ENCODE measurements around the gene CYB5B.

The CYB5B gene

GRCh38 chr16:69466547-69466946 is 42.1 kb downstream of the CYB5B start:
- Histone ChIP-seq H3K27ac (ENCODE audit: low read depth, low read length) (no peak overlapping the region), H3K4me3 (ENCODE audit: low read depth in 1 of 2, low read length in 2 of 2) (no peak overlapping the region), H3K9me3 (ENCODE audit: control insufficient read depth in 1 of 2, low read length in 2 of 2) (no peaks in the 10 kb centered on the region), H3K27me3 (ENCODE audit: control insufficient read depth in 1 of 2, insufficient read depth in 2 of 2, low read length in 2 of 2) (no peaks in the 10 kb centered on the region), H3K9ac (ENCODE audit: low read depth in 1 of 2, low read length in 2 of 2) (no peak overlapping the region), H3K4me1 (ENCODE audit: control insufficient read depth in 1 of 2, insufficient read depth in 2 of 2, low read length in 2 of 2) (peaks cover 15 to 22% of the 10 kb centered on the region in 2 donors), H3K36me3 (ENCODE audit: control insufficient read depth in 1 of 2, insufficient read depth in 2 of 2, low read length in 2 of 2) (peaks cover 6 to 11% of the 10 kb centered on the region in 2 donors)

GRCh38 chr16:69467080-69467479 is 42.7 kb downstream of the CYB5B start:
- no peaks in the 10 kb centered on the region for H3K27me3 ChIP-seq (ENCODE audit: control insufficient read depth in 1 of 2, insufficient read depth in 2 of 2, low read length in 2 of 2)
- H3K4me1 ChIP-seq (ENCODE audit: control insufficient read depth in 1 of 2, insufficient read depth in 2 of 2, low read length in 2 of 2) = peaks cover 15 to 22% of the 10 kb centered on the region in 2 donors

GRCh38 chr16:69467531-69468204 is 43.2 kb downstream of the CYB5B start:
- Histone ChIP-seq H3K36me3 (ENCODE audit: control insufficient read depth in 1 of 2, insufficient read depth in 2 of 2, low read length in 2 of 2) (peaks cover under 1 to 6% of the 10 kb centered on the region in 2 donors), H3K27me3 (ENCODE audit: control insufficient read depth in 1 of 2, insufficient read depth in 2 of 2, low read length in 2 of 2) (no peaks in the 10 kb centered on the region), H3K27ac (ENCODE audit: low read depth, low read length) (no peak overlapping the region), H3K4me3 (ENCODE audit: low read depth in 1 of 2, low read length in 2 of 2) (no peak overlapping the region), H3K9me3 (ENCODE audit: control insufficient read depth in 1 of 2, low read length in 2 of 2) (no peaks in the 10 kb centered on the region), H3K4me1 (ENCODE audit: control insufficient read depth in 1 of 2, insufficient read depth in 2 of 2, low read length in 2 of 2) (peaks cover 15 to 22% of the 10 kb centered on the region in 2 donors), H3K9ac (ENCODE audit: low read depth in 1 of 2, low read length in 2 of 2) (no peak overlapping the region)

More at GRCh38 chr16:69467080-69467479, 42.7 kb downstream of the CYB5B start:
- Histone ChIP-seq H3K36me3 (ENCODE audit: control insufficient read depth in 1 of 2, insufficient read depth in 2 of 2, low read length in 2 of 2) (peaks cover 6 to 11% of the 10 kb centered on the region in 2 donors), H3K9me3 (ENCODE audit: control insufficient read depth in 1 of 2, low read length in 2 of 2) (no peaks in the 10 kb centered on the region), H3K9ac (ENCODE audit: low read depth in 1 of 2, low read length in 2 of 2) (no peak overlapping the region), H3K4me3 (ENCODE audit: low read depth in 1 of 2, low read length in 2 of 2) (no peak overlapping the region), H3K27ac (ENCODE audit: low read depth, low read length) (no peak overlapping the region)

GRCh38 chr16:69469807-69470561 is 45.6 kb downstream of the CYB5B start:
- Histone ChIP-seq H3K9ac (ENCODE audit: low read depth in 1 of 2, low read length in 2 of 2) (no peak overlapping the region), H3K4me1 (ENCODE audit: control insufficient read depth in 1 of 2, insufficient read depth in 2 of 2, low read length in 2 of 2) (peaks cover 9 to 15% of the 10 kb centered on the region in 2 donors), H3K27ac (ENCODE audit: low read depth, low read length) (no peak overlapping the region), H3K9me3 (ENCODE audit: control insufficient read depth in 1 of 2, low read length in 2 of 2) (no peaks in the 10 kb centered on the region), H3K36me3 (ENCODE audit: control insufficient read depth in 1 of 2, insufficient read depth in 2 of 2, low read length in 2 of 2) (no peaks in the 10 kb centered on the region), H3K27me3 (ENCODE audit: control insufficient read depth in 1 of 2, insufficient read depth in 2 of 2, low read length in 2 of 2) (no peaks in the 10 kb centered on the region), H3K4me3 (ENCODE audit: low read depth in 1 of 2, low read length in 2 of 2) (no peak overlapping the region)

GRCh38 chr16:69471121-69471520 is 46.7 kb downstream of the CYB5B start:
- Histone ChIP-seq H3K9me3 (ENCODE audit: control insufficient read depth in 1 of 2, low read length in 2 of 2) (no peaks in the 10 kb centered on the region), H3K4me1 (ENCODE audit: control insufficient read depth in 1 of 2, insufficient read depth in 2 of 2, low read length in 2 of 2) (peaks cover 6 to 7% of the 10 kb centered on the region in 2 donors), H3K4me3 (ENCODE audit: low read depth in 1 of 2, low read length in 2 of 2) (no peak overlapping the region), H3K9ac (ENCODE audit: low read depth in 1 of 2, low read length in 2 of 2) (no peak overlapping the region), H3K36me3 (ENCODE audit: control insufficient read depth in 1 of 2, insufficient read depth in 2 of 2, low read length in 2 of 2) (no peaks in the 10 kb centered on the region), H3K27me3 (ENCODE audit: control insufficient read depth in 1 of 2, insufficient read depth in 2 of 2, low read length in 2 of 2) (no peaks in the 10 kb centered on the region), H3K27ac (ENCODE audit: low read depth, low read length) (no peak overlapping the region)

GRCh38 chr16:69474408-69474807 is 50.0 kb downstream of the CYB5B start:
- Histone ChIP-seq H3K4me3 (ENCODE audit: low read depth in 1 of 2, low read length in 2 of 2) (no peak overlapping the region), H3K27ac (ENCODE audit: low read depth, low read length) (no peak overlapping the region), H3K27me3 (ENCODE audit: control insufficient read depth in 1 of 2, insufficient read depth in 2 of 2, low read length in 2 of 2) (no peaks in the 10 kb centered on the region), H3K9ac (ENCODE audit: low read depth in 1 of 2, low read length in 2 of 2) (no peak overlapping the region), H3K9me3 (ENCODE audit: control insufficient read depth in 1 of 2, low read length in 2 of 2) (no peaks in the 10 kb centered on the region), H3K4me1 (ENCODE audit: control insufficient read depth in 1 of 2, insufficient read depth in 2 of 2, low read length in 2 of 2) (peaks cover 6 to 7% of the 10 kb centered on the region in 2 donors), H3K36me3 (ENCODE audit: control insufficient read depth in 1 of 2, insufficient read depth in 2 of 2, low read length in 2 of 2) (no peaks in the 10 kb centered on the region)

GRCh38 chr16:69476920-69477443 is 52.6 kb downstream of the CYB5B start:
- H3K9ac ChIP-seq (ENCODE audit: low read depth in 1 of 2, low read length in 2 of 2) = no peak overlapping the region
- H3K36me3 ChIP-seq (ENCODE audit: control insufficient read depth in 1 of 2, insufficient read depth in 2 of 2, low read length in 2 of 2) = no peaks in the 10 kb centered on the region
- H3K9me3 ChIP-seq (ENCODE audit: control insufficient read depth in 1 of 2, low read length in 2 of 2) = no peaks in the 10 kb centered on the region
- no peaks in the 10 kb centered on the region for H3K4me1 ChIP-seq (ENCODE audit: control insufficient read depth in 1 of 2, insufficient read depth in 2 of 2, low read length in 2 of 2)
- no peaks in the 10 kb centered on the region for H3K27me3 ChIP-seq (ENCODE audit: control insufficient read depth in 1 of 2, insufficient read depth in 2 of 2, low read length in 2 of 2)
- no peak overlapping the region for H3K27ac ChIP-seq (ENCODE audit: low read depth, low read length)
- H3K4me3 ChIP-seq (ENCODE audit: low read depth in 1 of 2, low read length in 2 of 2) = no peak overlapping the region

- Histone ChIP-seq H3K4me3 (ENCODE audit: low read depth in 1 of 2, low read length in 2 of 2) (no peak overlapping the region), H3K4me1 (ENCODE audit: control insufficient read depth in 1 of 2, insufficient read depth in 2 of 2, low read length in 2 of 2) (peaks cover 0 to 2% of the 10 kb centered on the region in 2 donors), H3K9ac (ENCODE audit: low read depth in 1 of 2, low read length in 2 of 2) (no peak overlapping the region), H3K27me3 (ENCODE audit: control insufficient read depth in 1 of 2, insufficient read depth in 2 of 2, low read length in 2 of 2) (no peaks in the 10 kb centered on the region), H3K36me3 (ENCODE audit: control insufficient read depth in 1 of 2, insufficient read depth in 2 of 2, low read length in 2 of 2) (no peaks in the 10 kb centered on the region), H3K9me3 (ENCODE audit: control insufficient read depth in 1 of 2, low read length in 2 of 2) (no peaks in the 10 kb centered on the region), H3K27ac (ENCODE audit: low read depth, low read length) (no peak overlapping the region)
These were observed 53.1 kb downstream of the CYB5B start for GRCh38 chr16:69477546-69477945.

GRCh38 chr16:69478685-69479084 is 54.3 kb downstream of the CYB5B start:
- Histone ChIP-seq H3K4me3 (ENCODE audit: low read depth in 1 of 2, low read length in 2 of 2) (no peak overlapping the region), H3K36me3 (ENCODE audit: control insufficient read depth in 1 of 2, insufficient read depth in 2 of 2, low read length in 2 of 2) (no peaks in the 10 kb centered on the region)

GRCh38 chr16:69479775-69480174 is 55.4 kb downstream of the CYB5B start:
- no peak overlapping the region for H3K27ac ChIP-seq (ENCODE audit: low read depth, low read length)

More at GRCh38 chr16:69478685-69479084, 54.3 kb downstream of the CYB5B start:
- Histone ChIP-seq H3K27ac (ENCODE audit: low read depth, low read length) (no peak overlapping the region), H3K9me3 (ENCODE audit: control insufficient read depth in 1 of 2, low read length in 2 of 2) (no peaks in the 10 kb centered on the region), H3K27me3 (ENCODE audit: control insufficient read depth in 1 of 2, insufficient read depth in 2 of 2, low read length in 2 of 2) (no peaks in the 10 kb centered on the region), H3K4me1 (ENCODE audit: control insufficient read depth in 1 of 2, insufficient read depth in 2 of 2, low read length in 2 of 2) (peaks cover 0 to 3% of the 10 kb centered on the region in 2 donors), H3K9ac (ENCODE audit: low read depth in 1 of 2, low read length in 2 of 2) (no peak overlapping the region)

More at GRCh38 chr16:69479775-69480174, 55.4 kb downstream of the CYB5B start:
- no peaks in the 10 kb centered on the region for H3K36me3 ChIP-seq (ENCODE audit: control insufficient read depth in 1 of 2, insufficient read depth in 2 of 2, low read length in 2 of 2)
- peaks cover 0 to 3% of the 10 kb centered on the region in 2 donors for H3K4me1 ChIP-seq (ENCODE audit: control insufficient read depth in 1 of 2, insufficient read depth in 2 of 2, low read length in 2 of 2)
- no peak overlapping the region for H3K9ac ChIP-seq (ENCODE audit: low read depth in 1 of 2, low read length in 2 of 2)
- H3K27me3 ChIP-seq (ENCODE audit: control insufficient read depth in 1 of 2, insufficient read depth in 2 of 2, low read length in 2 of 2) = no peaks in the 10 kb centered on the region
- H3K4me3 ChIP-seq (ENCODE audit: low read depth in 1 of 2, low read length in 2 of 2) = no peak overlapping the region
- no peaks in the 10 kb centered on the region for H3K9me3 ChIP-seq (ENCODE audit: control insufficient read depth in 1 of 2, low read length in 2 of 2)
